Neutrophil (primary cell): ENCODE results near the gene FN1.

Experiments
- H3K27ac ChIP-seq: fragments of 200-600 bp; sonication (generic); 2 replicates; pipeline ENCODE4 v1.5.1; 2016; ENCODE audit warnings: mild to moderate bottlenecking, moderate library complexity
- H3K27me3 ChIP-seq: fragments of 200-600 bp; sonication (generic); 2 replicates; pipeline ENCODE4 v1.6.0; 2016; ENCODE audit warnings: mild to moderate bottlenecking
- H3K36me3 ChIP-seq: fragments of 200-600 bp; sonication (generic); 2 replicates; pipeline ENCODE4 v1.5.1; 2017
- H3K4me1 ChIP-seq, 2 experiments: fragments of 200-600 bp in 1 of 2; sonication (generic) in 1 of 2; 1 replicate in 1 of 2; 2 replicates in 1 of 2; pipeline versions ENCODE4 v1.5.1 to v1.6.1; 2013 to 2016; ENCODE audit warnings: low read depth in 1 of 2, low read length in 1 of 2, mild to moderate bottlenecking in 1 of 2, moderate library complexity in 1 of 2; ENCODE audit not compliant: control insufficient read depth in 1 of 2, insufficient read depth in 1 of 2
- H3K4me3 ChIP-seq, 2 experiments: fragments of 200-600 bp in 1 of 2; sonication (generic) in 1 of 2; 1 replicate in 1 of 2; 2 replicates in 1 of 2; pipeline ENCODE4 v1.5.1; 2013 to 2016; ENCODE audit warnings: low read depth in 1 of 2, low read length in 1 of 2, mild to moderate bottlenecking in 1 of 2, moderate library complexity in 1 of 2
- H3K9me3 ChIP-seq: fragments of 200-600 bp; sonication (generic); 2 replicates; pipeline ENCODE4 v1.5.1; 2016
- TF ChIP-seq, protein P1 (sequence below): fragments of 200-600 bp; sonication (generic); IDR thresholded peaks from 2 replicates; pipeline ENCODE4 v1.5.1; 2016; ENCODE audit warnings: antibody characterized with exemption

The FN1 gene

DNA sequence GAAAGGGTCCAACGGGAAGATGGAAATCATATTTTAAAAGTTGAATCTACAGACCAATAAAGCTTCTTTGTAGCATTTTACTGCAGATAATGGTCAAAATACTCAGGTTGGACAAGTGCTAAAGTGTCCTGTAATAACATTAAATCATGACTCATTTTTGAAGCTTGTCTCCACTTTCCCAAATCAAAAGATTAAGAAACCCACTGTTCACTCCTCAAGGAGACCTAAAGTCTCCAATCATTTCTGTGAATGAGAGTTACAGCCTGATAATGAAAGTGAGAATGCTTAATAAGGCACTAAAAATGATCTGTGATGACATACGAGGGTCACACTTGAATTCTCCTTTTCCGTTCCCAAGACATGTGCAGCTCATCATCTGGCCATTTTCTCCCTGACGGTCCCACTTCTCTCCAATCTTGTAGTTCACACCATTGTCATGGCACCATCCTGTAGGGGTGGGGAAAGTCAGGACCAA, 70.6 kb downstream of the FN1 start:
- Histone ChIP-seq H3K27ac (no peak overlapping the region), H3K36me3 (no peaks in the 10 kb centered on the region), H3K4me1 (no peaks in the 10 kb centered on the region), H3K4me3 (no peak overlapping the region), H3K9me3 (no peaks in the 10 kb centered on the region), H3K27me3 (no peaks in the 10 kb centered on the region)
- TF ChIP-seq, protein P1, sequence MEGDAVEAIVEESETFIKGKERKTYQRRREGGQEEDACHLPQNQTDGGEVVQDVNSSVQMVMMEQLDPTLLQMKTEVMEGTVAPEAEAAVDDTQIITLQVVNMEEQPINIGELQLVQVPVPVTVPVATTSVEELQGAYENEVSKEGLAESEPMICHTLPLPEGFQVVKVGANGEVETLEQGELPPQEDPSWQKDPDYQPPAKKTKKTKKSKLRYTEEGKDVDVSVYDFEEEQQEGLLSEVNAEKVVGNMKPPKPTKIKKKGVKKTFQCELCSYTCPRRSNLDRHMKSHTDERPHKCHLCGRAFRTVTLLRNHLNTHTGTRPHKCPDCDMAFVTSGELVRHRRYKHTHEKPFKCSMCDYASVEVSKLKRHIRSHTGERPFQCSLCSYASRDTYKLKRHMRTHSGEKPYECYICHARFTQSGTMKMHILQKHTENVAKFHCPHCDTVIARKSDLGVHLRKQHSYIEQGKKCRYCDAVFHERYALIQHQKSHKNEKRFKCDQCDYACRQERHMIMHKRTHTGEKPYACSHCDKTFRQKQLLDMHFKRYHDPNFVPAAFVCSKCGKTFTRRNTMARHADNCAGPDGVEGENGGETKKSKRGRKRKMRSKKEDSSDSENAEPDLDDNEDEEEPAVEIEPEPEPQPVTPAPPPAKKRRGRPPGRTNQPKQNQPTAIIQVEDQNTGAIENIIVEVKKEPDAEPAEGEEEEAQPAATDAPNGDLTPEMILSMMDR: no peak

DNA sequence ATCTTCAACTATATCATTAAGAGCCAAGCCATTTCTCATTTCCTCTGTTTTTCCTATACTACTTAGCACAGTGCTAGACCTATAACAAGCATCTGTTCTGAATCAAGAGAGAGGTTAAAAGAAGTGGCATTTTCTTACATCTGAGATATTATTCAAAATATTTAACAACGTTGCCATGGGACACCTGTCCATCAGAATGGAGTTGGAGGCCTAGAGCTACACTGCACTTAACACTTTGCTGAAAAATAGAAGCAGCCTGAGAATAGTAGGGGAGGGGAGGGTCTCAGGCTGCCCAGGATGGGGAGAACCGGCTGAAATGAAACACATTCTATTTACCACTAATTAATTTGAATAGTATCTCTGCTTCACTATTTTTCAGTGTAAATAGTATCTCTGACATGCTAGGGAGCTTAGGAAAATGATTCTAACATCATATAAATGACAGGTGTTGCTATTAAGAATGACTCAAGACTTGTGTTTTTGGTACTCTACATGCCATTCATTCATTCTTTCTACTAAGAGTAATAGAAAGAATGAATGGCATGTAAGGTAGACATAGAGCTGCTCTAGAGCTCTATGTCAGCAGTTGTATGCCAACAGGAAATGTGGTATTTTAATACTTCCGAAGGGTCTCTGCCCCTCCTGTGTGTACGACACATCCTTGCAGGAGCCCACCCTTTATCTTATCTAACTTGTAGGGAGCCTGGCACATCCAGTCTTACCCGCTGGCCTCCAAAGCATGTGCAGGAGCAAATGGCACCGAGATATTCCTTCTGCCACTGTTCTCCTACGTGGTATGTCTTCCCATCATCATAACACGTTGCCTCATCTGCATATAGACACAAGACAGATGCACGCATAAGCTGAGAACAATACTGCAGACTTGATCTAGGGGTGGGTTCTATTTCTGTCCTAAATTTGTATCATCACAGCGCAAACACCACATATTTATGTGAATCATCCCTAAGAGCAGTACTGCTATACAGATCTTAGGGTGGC, 71.4 kb downstream of the FN1 start:
- Histone ChIP-seq H3K9me3 (no peaks in the 10 kb centered on the region), H3K27me3 (no peaks in the 10 kb centered on the region), H3K27ac (no peak overlapping the region), H3K36me3 (no peaks in the 10 kb centered on the region), H3K4me1 (no peaks in the 10 kb centered on the region), H3K4me3 (no peak overlapping the region)
- TF ChIP-seq, protein P1: no peak

DNA sequence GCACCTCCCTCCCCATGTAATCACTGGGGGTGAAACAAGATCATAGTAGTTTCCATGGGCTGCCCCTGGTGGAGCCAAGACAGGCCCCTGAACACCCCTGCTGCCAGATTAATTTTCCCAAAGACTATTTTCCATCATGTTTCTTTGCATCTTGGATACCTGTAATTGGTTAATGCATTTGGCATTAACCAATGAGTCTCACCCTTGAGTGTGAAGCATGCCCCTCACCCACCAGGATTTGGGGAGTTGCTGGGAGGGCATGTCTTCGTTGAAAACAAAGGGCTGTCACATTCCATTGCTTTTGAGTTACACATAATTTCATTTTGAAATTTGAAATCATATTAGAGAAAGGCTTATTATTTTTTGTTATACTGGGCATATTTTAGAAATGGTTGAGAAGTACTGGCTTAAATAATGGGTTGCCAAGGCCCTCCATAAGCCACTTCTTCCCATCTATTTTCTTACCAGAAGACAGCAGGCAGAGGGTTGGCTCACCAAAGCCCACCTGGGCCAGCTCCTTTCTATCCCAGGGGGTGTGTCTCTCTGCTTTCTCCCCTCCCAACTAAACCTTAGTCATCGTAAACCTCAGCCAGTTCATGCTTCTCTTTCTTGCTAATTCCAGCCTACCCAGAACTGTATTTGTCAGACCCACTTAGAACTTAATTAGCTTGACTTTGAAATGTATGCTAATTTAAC, 72.3 kb downstream of the FN1 start:
- TF ChIP-seq, protein P1: no peak
- H3K36me3 ChIP-seq: no peaks in the 10 kb centered on the region
- H3K4me3 ChIP-seq: no peak overlapping the region

DNA sequence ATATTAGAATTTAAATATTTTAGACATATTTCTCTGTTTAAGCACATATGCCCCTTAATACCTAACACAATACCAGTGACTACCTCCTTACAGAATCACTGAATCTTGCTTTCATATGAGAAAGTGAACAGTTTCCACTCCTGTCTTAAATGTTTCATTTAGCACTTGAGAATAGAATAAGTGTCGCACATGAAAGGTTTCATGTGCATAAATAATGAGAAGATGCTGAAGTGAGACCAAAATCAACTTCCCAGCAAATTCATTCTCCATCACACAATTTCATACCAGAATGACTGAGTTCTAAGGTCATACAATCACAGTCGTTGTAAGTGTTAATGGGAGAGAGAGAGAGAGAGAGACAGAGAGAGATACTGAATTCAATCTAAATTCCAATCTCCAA, 72.8 kb downstream of the FN1 start:
- H3K27ac ChIP-seq: no peak overlapping the region
- H3K36me3 ChIP-seq: no peaks in the 10 kb centered on the region
- no peaks in the 10 kb centered on the region for H3K27me3 ChIP-seq
- H3K9me3 ChIP-seq: no peaks in the 10 kb centered on the region
- H3K4me3 ChIP-seq: no peak overlapping the region
- H3K4me1 ChIP-seq: no peaks in the 10 kb centered on the region
- TF ChIP-seq, protein P1: no peak

More for the DNA sequence above, 72.3 kb downstream of the FN1 start:
- no peaks in the 10 kb centered on the region for H3K9me3 ChIP-seq
- no peaks in the 10 kb centered on the region for H3K27me3 ChIP-seq
- no peaks in the 10 kb centered on the region for H3K4me1 ChIP-seq
- H3K27ac ChIP-seq: no peak overlapping the region

DNA sequence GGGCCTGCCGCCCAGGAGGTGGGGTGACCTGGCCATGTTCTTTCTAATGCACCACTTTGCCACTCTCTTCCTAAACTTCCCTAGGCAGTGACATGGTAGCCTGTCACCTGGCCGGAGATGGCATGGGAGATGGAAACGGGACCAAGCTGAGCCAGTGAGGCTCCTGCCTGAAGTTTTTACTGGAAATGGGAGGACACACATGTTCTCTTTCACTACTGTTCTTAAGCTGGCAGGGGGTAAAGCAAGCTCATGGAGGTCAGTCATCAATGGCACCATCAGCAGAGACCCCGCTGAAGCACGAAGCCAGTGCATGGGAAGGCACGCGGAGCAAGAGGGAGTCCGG, 73.3 kb downstream of the FN1 start:
- H3K9me3 ChIP-seq: no peaks in the 10 kb centered on the region
- H3K36me3 ChIP-seq: no peaks in the 10 kb centered on the region
- H3K4me3 ChIP-seq: no peak overlapping the region
- H3K27me3 ChIP-seq: no peaks in the 10 kb centered on the region
- no peaks in the 10 kb centered on the region for H3K4me1 ChIP-seq
- TF ChIP-seq, protein P1: no peak
- no peak overlapping the region for H3K27ac ChIP-seq
